HL-60/S4 treated with phorbol 12-myristate 13-acetate at 8.2 ng/mL for 4 days and 3 days (cell line): ENCODE data around the gene FAM83E.
"Not testable (repeated sequence)": the region's sequence is repeated elsewhere in the genome, so short reads cannot be mapped to it uniquely, and the experiment has no call there.

Experiments used
- in situ Hi-C: fragments of 300-500 bp; cut with MboI; formaldehyde crosslinking; loops from 2 replicates; pipeline ENCODE4 v1.15.0; 2022; ENCODE audit warnings: low sequenced_read_pairs

The FAM83E gene

GRCh38 chr19:48641850-48642249 lies 27.0 kb upstream of the FAM83E start:
- in situ Hi-C loops = no loop called here

DNA sequence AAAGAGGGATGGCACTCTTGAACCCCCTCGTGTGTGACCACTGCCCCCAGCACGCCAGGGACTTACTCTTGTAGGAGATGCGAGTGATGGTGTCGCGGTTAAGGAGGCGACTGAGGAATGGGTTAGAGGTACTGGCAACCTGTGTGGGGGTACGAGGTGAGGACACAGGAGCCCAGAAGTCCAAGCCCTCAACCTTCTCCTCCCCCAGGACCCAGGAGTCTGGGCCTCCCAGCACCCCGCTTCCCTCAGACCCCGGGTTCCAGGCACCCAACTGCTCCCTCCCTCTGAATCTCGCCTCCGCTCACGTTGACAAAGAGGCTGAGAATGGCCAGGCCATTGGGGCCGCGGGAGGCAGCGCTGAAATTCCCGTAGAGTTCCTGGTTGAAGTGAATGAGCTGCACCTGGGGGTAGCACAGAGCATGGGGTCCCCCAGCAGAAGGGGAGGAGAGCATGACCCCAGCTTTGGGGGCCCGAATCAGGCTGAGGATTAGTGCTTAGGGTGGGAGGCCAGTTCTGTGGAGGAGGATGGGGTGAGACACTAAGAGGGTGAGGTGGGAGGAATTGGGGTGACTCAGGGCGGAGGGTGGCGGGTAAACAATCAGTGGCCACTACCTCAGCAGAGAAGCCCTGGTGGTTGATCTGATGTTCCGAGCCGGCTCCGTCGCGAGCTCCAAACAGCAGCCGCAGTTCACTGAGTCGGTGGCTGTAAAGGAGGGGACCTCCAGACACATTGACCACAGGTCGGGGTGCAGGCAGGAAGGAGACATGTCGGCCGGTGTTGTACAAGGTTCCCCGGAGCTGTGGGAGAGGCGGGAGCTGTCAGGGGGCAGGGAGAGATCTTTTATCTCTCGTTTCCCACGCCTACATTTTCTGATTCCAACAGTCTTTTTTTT lies 24.9 kb upstream of the FAM83E start:
- in situ Hi-C loops = no loop called here

DNA sequence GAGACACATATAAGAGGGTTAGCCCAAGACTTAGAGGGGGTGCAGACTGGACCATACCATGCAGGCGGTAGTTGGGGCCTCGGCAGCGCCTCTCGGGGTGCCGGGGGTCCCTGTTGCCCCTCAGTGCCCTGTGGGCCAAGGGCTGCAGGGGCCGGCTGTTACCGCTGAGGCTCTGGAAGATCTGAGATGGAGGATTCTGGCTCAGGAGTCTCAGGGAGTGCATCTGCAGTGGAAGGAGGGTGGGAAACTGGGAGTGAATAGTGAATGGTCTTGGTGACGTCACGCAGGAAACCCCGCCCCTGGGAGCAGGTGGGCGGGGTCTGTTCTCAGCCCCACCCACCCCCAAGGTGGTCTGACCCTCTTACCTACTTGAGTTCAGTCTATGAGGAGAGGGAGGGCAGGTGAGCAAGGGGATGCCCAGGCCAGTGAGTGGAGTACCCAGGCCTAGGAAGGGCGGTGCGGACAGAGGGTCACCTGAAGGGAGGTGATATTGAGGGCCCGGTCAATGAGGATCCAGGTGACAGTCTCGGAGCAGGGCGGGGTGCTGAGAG lies 24.0 kb upstream of the FAM83E start:
- in situ Hi-C loops = no loop called here

GRCh38 chr19:48637948-48638830 lies 23.3 kb upstream of the FAM83E start:
- in situ Hi-C loops = no loop called here

- in situ Hi-C loops = no loop called here
These were observed 22.6 kb upstream of the FAM83E start for GRCh38 chr19:48637449-48637947.

- in situ Hi-C loops = no loop called here
These were observed 22.1 kb upstream of the FAM83E start, which contains the start of gene DBP for GRCh38 chr19:48636859-48637448. TSS of gene DBP (minus strand) at chr19:48637379. CDS start at chr19:48636994, 385 bp downstream.

GRCh38 chr19:48635966-48636858 lies 21.3 kb upstream of the FAM83E start:
- in situ Hi-C loops = no loop called here

DNA sequence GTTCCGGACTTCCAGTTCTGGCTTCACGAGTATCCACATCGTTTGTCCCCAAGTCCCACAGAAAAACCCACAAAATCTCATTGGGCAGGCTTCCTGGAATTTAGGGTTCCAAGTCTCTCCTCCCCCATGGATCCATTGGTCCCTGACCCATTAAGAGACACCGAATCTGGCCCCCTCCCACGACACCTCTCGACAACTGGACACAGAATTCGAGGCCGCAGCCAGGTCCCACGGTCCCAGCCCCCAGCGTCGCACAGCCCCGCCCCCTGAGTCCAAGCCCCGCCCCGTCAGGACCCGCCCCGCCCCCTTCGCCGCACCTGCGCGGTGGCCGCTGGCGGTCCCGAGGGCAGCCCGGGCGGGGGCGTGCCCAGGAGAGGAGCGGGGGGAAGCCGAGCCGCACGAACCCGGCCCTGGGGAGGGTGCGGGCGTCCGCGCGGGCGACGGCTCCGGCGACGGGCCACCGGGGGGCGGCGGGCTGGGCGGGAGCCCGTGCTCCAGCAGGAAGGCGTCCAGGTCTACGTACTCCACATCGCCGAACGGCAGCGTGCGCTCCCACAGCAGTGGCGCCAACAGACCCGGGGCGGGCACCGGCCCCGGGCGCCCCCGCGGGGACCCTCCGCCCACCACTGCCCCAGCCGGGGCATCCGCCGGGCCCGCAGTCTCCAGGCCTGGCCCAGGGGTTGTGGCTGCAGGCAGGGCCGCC lies 20.5 kb upstream of the FAM83E start:
- in situ Hi-C loops = no loop called here

DNA sequence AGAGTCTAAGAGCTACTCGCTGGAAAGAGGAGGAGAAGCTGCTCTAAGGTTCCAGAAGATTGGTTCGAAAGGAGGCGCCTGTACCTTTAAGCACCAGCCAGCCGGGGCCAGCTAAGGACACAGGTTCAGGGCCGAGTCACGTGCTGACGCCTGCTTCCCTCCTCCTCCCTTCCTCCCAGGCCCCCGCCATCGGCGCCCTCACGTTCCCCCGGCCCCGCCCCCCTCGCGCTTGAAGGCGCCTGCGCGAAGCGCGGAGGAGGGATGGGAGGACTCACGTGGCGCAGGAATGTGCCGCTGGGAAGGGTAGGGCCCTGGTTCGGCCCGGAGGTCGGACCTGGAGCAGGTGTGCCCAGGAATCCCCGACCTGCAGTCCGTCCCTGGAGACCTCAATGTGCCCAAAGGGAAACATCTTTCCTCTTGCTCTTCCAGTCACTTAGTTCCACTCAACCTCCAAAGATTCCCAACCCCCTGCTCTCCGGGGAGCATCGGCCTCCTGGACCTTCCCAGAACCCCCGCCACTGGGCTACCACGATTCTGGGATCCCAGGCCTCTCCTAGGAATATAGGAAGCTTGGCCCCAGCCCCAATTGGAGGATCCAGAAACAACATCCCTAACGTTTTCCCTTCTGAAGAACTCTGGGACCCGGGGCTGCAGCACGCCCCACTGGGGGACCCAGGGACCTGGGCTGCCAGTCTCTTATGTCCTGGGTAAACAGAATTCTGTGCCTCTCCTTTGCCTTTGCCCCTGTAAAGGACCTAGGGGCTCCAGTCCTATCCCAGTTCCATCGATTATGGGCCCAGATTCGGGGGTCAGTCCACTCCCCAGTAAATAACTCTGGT lies 19.8 kb upstream of the FAM83E start:
- in situ Hi-C loops = no loop called here

DNA sequence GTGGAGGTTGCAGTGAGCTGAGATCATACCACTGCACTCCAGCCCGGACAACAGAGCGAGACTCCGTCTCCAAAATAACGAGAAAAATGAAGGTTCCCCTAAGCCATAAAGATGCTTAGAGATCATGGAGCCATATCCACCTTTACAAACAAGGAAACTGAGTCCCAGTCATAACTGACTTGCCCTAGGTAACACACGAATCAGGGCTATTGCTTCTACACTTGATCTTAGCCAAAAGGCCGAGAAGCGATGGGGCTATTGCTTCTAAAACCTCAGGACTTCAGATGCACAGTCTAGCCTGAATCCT lies 19.1 kb upstream of the FAM83E start:
- in situ Hi-C loops = no loop called here

GRCh38 chr19:48633148-48634035 lies 18.5 kb upstream of the FAM83E start:
- in situ Hi-C loops = no loop called here

DNA sequence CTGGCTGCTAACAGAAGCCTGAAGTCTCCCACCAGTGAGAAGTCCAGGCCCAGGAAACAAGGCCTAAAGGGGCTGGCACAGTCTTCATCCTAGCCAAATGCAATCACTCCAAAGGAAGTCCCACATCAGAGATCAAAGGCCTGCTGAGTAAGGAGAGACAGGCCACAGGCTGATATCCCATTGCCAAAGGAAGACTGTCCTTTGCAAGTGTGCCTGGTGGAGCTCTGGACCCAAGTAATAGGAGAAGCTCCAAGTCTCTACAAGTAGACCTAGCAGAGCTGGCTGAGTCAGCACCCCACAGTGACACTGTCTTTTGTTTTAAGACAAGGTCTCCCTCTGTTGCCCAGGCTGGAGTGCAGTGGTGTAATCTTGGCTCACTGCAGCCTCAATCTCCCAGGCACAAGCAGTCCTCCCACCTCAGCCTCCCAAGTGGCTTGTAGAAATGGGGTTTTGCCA lies 17.8 kb upstream of the FAM83E start:
- in situ Hi-C loops = no loop called here

GRCh38 chr19:48632286-48632685 lies 17.4 kb upstream of the FAM83E start:
- in situ Hi-C loops = not testable (repeated sequence)

- in situ Hi-C loops = no loop called here
These were observed 16.3 kb upstream of the FAM83E start for GRCh38 chr19:48631225-48631624.

- in situ Hi-C loops = no loop called here
These were observed 15.6 kb upstream of the FAM83E start for GRCh38 chr19:48630296-48631063.

GRCh38 chr19:48629599-48630295 lies 14.9 kb upstream of the FAM83E start:
- in situ Hi-C loops = no loop called here
